ENCODE data around the gene PHF2.

The PHF2 gene

GRCh38 chr9:93566408-93567270 is 9.7 kb upstream of the PHF2 start:
- DNase-seq: peak; percentile 98
- in situ Hi-C loops (cut with MboI; ENCODE audit: low pct_unique_long_range_greater_than_20kb, low sequenced_read_pairs): no loop called here

DNA sequence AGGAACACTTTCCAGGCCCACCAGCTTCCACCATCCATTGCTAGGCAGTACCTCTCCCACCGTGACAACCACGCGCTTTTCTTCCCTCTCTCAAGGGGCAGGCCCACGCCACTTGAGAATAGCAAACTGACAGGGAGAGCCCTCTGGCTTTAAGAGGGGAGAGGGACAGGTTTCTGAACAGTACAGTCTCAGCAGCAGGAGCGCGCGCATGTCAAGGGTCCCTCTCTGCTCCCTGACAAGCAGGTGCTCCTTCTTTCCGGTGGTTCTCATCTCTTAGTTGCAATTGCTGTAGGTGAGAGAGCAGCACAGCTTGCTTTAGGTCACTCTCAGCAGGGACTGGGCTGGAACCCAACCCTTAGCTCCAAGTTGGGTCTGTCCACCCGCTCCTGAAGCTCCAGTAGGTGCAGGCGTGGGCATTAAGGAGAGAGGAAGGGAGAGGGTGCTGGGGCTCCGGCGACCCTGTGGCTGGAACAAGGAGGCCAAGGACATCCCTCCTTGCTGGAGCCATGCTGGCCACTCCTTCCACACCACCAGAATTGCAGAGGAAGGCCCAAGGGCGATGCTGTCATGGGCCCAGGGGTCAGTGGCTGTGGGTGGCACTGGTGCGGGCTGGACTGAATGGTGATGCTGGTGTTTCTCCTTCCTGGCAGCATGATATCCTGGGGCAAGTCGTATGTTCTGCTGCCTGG is 9.0 kb upstream of the PHF2 start:
- in situ Hi-C loops (cut with MboI; ENCODE audit: low pct_unique_long_range_greater_than_20kb, low sequenced_read_pairs): no loop called here
- DNase-seq: no peak

- in situ Hi-C loops (cut with MboI; ENCODE audit: low pct_unique_long_range_greater_than_20kb, low sequenced_read_pairs): no loop called here
Measured at GRCh38 chr9:93568169-93568568, 8.2 kb upstream of the PHF2 start.

DNA sequence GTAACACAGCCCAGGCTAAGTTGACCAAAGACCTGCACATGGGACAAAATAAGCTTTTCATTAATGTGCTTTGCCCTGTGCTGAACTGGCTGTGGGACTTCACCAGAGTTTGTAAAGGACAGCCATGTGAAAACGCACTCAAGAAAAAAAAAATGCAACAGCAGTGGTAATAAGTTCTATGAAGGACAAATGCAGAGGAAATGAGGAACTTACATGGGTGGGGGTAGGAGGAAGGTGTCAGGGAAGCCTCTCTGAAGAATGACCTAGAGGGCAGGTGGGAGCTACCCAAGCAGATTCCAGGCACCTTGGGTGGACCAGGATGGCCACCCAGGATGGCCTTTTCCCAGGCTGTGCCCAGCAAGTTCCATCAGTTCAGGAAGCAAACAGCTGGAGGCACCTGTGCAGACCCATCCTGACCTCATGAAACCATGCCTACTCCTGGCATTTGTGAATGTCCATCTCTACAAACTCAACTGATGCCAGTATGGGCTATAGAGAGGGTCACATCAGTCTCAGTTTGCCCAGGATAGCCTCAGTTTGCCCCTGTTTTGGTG is 6.7 kb upstream of the PHF2 start:
- peak; percentile 49 for DNase-seq
- in situ Hi-C loops (cut with MboI; ENCODE audit: low pct_unique_long_range_greater_than_20kb, low sequenced_read_pairs): no loop called here

More at GRCh38 chr9:93568169-93568568, 8.2 kb upstream of the PHF2 start:
- no peak for DNase-seq

GRCh38 chr9:93572221-93572620 is 4.2 kb upstream of the PHF2 start:
- in situ Hi-C loops (cut with MboI; ENCODE audit: low pct_unique_long_range_greater_than_20kb, low sequenced_read_pairs): no loop called here
- no peak for DNase-seq

GRCh38 chr9:93572636-93573515 is 3.5 kb upstream of the PHF2 start:
- no peak for DNase-seq
- in situ Hi-C loops (cut with MboI; ENCODE audit: low pct_unique_long_range_greater_than_20kb, low sequenced_read_pairs): no loop called here

GRCh38 chr9:93573516-93573828 is 2.9 kb upstream of the PHF2 start:
- peak; percentile 28 for DNase-seq
- in situ Hi-C loops (cut with MboI; ENCODE audit: low pct_unique_long_range_greater_than_20kb, low sequenced_read_pairs): no loop called here

DNA sequence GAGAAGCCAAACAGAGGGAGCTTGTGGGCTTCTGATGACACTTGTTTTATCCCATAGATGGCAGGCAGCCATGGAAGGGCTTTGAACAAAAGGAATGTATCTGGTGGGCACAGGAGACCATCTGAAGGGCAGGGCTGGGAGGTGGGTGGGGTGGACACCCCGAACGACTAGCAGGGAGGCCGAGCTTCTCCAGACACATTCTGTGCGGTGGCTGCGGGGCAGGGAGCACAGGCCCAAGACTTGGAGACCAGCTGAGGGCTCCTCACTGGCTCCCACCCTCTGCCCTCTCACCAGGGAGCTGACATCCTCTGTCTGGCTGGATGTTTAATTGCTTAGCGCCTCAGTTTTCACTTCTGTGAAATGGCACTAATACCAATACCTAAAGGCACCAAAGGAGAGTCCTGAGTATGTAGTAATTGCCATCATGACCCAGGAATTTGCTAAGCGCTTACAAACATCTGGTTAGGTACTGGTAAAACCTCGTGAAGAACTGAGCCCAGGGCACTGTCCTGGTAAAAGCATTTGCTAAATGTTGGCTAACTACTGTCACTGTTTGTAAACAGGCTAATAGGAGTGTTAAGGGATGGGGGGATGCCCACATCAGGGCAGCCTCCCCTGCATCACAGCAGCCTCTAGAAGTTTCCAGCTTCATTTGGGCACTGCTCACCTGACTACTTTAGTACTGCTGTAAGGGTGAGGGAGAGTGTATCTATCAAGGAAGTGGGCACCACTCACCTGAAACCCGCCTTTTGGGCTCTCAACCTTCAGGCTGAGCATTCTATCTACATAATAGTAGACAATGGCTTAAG is 2.1 kb upstream of the PHF2 start:
- in situ Hi-C loops (cut with MboI; ENCODE audit: low pct_unique_long_range_greater_than_20kb, low sequenced_read_pairs): no loop called here
- no peak for DNase-seq

DNA sequence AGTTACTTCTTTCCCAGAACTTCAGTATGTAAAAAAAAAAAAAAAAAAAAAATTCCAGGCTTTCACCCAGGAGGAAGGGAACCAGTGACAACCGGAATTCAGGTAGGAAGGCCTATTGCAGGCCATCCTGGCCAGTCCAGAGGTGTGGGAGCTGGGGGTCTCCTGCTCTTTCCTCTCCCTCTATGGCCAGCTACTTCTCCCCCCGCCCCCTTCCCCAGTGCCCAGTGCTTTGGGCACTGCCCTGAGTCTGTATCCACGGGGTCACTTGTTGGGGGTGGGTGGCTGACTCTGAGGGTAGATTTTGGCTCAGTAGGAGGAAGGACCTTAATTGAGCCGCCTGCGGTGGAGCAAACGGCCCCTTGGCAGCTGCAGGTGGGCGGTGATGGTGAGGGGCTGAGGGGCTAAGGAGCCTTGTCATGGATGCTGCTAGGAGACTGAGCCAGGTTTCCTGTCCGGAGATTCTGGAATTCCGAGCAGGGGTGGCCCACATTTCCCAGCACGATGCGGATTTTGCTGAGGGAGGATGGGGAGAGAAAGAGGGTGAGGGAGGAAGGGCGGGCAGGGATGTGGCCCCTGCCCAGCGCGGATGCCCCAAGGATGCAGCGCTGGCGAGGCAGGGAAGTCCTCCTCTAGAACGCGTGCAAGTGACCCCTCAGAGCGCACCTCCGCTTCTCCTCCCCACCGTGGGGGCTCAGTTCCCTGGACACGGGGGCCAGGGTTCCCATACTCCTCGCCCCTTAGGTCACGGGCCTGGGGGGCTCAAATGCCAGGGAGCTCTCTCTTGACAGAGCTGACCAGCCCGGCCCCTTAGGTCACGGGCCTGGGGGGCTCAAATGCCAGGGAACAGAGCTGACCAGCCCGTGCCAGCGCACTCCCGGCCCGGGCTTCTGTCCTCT is 1.2 kb upstream of the PHF2 start:
- no peak for DNase-seq
- in situ Hi-C loops (cut with MboI; ENCODE audit: low pct_unique_long_range_greater_than_20kb, low sequenced_read_pairs): loop anchor here (25.0 kb wide), 1 partner anchor 112 kb away; no protein-coding TSS in a partner anchor

DNA sequence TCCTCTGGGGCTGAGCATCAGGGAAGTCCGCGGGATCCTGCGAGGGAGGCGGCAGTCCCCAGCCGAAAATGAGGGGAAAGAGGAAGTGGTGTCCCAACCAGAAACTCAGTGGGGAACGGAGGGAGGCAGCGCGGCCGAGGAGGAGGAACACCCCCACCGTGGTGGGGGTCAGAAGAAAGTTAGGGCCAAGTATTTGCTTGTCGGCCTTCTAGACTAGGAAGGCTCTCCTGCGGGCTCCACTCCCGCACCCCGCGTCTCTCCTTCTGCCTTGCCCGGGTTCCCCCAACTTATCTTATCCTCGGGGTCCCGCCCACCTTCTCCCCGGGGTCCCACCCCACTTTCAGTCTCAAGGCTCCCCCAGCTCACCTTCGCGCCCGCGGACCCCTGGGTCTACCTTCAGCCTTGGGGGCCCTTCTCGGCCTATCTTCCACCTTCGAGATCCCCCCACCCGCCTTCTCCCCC is 557 bp upstream of the PHF2 start:
- in situ Hi-C loops (cut with MboI; ENCODE audit: low pct_unique_long_range_greater_than_20kb, low sequenced_read_pairs): loop anchor here (25.0 kb wide), 1 partner anchor 111 kb away; no protein-coding TSS in a partner anchor
- peak; percentile 86 for DNase-seq

DNA sequence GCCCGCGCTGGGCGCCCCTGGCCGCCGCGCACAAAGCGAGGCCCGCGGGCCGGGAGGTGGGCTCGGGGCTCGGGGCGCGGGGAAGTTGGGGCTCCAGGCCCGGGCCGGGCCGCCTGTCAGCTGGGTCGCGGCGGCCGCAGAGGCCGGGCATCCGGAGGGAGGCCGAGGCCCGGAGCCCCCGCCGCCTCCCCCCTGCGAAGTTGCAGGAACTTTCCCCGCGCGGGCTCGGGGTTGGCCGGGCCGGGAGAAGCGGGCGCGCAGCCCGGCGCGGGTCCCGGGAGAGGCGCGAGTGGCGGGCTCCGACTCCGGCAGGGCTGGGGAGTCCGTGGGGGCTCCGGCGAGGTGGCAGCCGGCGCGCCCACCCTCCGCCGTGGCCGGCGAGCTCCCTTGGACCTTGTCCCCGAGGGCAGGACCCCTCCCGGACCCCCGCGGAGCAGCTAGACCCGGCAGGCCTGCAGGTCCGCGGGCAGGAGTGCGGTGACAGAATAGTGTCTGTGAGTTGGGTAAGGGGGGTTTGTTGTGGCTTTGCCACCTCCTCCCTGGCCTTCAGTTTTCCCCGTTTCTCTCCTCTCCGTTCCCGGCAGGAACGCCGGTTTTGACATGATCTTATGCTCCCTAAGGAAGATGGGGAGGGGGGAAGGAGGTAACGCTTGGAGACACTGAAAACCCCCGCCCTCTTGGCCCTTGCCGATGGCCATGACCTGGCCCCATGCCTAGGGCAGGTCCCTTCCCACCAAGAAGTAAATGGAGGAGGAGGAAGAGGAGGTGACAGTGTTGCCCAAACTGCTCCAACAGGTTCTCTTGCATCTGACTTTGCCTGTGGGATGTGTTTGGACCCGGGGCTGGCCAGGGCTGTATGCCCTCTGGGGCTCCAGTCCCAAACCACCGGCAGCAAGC is 942 bp downstream of the PHF2 start:
- in situ Hi-C loops (cut with MboI; ENCODE audit: low pct_unique_long_range_greater_than_20kb, low sequenced_read_pairs): loop anchor here (25.0 kb wide), 1 partner anchor 110 kb away; no protein-coding TSS in a partner anchor
- DNase-seq: peak; percentile 20

DNA sequence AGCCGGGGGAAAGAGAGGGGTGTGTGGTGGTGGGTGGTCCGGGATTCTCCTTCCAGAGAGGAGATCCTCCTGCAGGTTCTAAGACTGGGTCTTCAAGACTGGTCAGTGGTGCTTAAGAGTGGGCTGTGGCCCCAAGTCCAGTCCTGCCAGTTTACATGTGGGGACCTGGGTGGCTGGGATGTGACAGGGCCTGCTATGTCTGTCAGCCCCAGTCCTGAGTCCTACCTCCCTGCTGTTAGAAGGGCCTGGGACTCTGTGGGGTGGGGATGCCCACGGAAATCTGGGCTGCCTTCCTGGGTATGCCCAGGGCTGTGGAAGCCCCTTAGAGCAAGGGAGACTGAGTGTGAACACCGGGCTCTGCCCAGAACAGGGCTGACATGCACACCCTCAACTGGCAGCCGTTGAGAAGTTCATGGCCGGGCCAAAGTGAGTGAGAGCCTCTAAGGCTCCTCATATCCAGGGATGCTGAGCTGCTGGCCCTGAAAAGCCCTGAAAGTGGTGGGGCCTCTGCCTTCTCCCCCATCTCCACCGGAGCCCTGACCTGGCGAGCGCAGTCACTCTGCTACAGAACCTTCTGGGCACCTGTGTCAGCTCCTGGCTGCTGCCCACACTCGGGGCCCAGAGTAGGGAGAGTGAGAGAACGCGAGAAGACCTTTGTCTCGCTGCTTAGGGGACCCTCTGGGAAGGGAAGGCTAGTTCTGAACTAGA is 1.7 kb downstream of the PHF2 start:
- in situ Hi-C loops (cut with MboI; ENCODE audit: low pct_unique_long_range_greater_than_20kb, low sequenced_read_pairs): loop anchor here (25.0 kb wide), 1 partner anchor 109 kb away; no protein-coding TSS in a partner anchor
- DNase-seq: no peak

DNA sequence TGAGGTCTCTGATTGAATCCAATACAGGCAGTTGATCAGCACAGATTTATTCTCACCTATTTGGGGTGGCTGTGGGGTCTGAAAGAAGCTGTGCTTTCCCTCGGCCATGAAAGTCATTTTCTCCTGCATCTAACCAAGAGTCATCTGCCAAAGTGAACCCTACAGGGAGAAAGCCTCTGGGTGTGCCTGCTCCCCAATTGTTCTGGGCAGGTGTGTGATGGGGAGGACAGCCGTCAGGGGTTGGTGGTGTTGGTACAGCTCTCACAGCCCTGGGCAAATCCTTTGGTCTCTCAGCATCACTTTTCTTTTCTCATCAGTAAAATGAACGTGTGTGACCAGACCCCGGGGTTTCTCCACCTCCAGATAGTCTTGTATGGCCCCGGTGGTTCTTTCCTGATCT is 2.5 kb downstream of the PHF2 start:
- DNase-seq: no peak
- in situ Hi-C loops (cut with MboI; ENCODE audit: low pct_unique_long_range_greater_than_20kb, low sequenced_read_pairs): loop anchor here (25.0 kb wide), 1 partner anchor 108 kb away; no protein-coding TSS in a partner anchor

- in situ Hi-C loops (cut with MboI; ENCODE audit: low pct_unique_long_range_greater_than_20kb, low sequenced_read_pairs): loop anchor here (25.0 kb wide), 1 partner anchor 107 kb away; no protein-coding TSS in a partner anchor
- DNase-seq: no peak
Measured at GRCh38 chr9:93579711-93580516, 3.5 kb downstream of the PHF2 start.
